Sciatic nerve (tissue), 2 donors: ENCODE results near the gene CRIP2. TPM values are rescaled to one million over a fixed set of nuclear protein-coding genes. Genes with fewer than 3 reads are reported as not detected.

Experiments used
- ATAC-seq: fragments of 200-7000 bp; cut with Tn5 transposase; one replicate; pipeline ENCODE4 v1.9.1; 2020; ENCODE audit warnings: mild to moderate bottlenecking, moderate library complexity
- DNase-seq: peaks from one replicate; pipeline ENCODE4 v3.0.0-alpha.2; 2020; ENCODE audit warnings: low spot score
- intact Hi-C: fragments of 100-400 bp; cut with DNase I; formaldehyde crosslinking; loops from one replicate; pipeline ENCODE4 v1.14.2; 2022
- total RNA-seq: library from RNA; stranded (reverse); fragmentation: NEBNext Ultra II Directional; extraction: Animal tissue kit (Norgen Biotek cat#: 25700); gene quantifications from one replicate; pipeline ENCODE4 v1.2.1, GENCODE V29; 2021
- donor health status: DM: no; HTN: no; CAD: no.
- donor health status: DM: no; HTN: no; CAD: no.

CRIP2 gene
- 172 TPM for total RNA-seq

- no peak for ATAC-seq
- no peak for DNase-seq
- intact Hi-C loops: no loop called here
Observed at GRCh38 chr14:105474483-105475268, at the start of gene CRIP2. TSS of gene CRIP2 (plus strand) at chr14:105474821. CDS start at chr14:105474863, 42 bp downstream.

- DNase-seq (no peak), ATAC-seq (no peak)
- intact Hi-C loops: no loop called here
Observed at GRCh38 chr14:105424861-105425260, 49.8 kb upstream of the CRIP2 start.

GRCh38 chr14:105425823-105426247 lies 48.8 kb upstream of the CRIP2 start:
- DNase-seq (no peak), ATAC-seq (no peak)
- intact Hi-C loops: no loop called here

GRCh38 chr14:105426416-105427130 lies 48.0 kb upstream of the CRIP2 start:
- intact Hi-C loops: no loop called here
- no peak for DNase-seq
- no peak for ATAC-seq

- ATAC-seq: no peak
- no peak for DNase-seq
- intact Hi-C loops: no loop called here
Observed at GRCh38 chr14:105427412-105427811, 47.2 kb upstream of the CRIP2 start.

- ATAC-seq (no peak), DNase-seq (no peak)
- intact Hi-C loops: no loop called here
Observed at GRCh38 chr14:105427936-105428485, 46.6 kb upstream of the CRIP2 start.

- DNase-seq: no peak
- no peak for ATAC-seq
- intact Hi-C loops: no loop called here
Observed at GRCh38 chr14:105430042-105430441, 44.6 kb upstream of the CRIP2 start.

GRCh38 chr14:105430565-105430964 lies 44.1 kb upstream of the CRIP2 start:
- intact Hi-C loops: no loop called here
- ATAC-seq (no peak), DNase-seq (no peak)

- DNase-seq: no peak
- intact Hi-C loops: no loop called here
- ATAC-seq: no peak
Observed at GRCh38 chr14:105431256-105431655, 43.4 kb upstream of the CRIP2 start.

- DNase-seq (no peak), ATAC-seq (no peak)
- intact Hi-C loops: no loop called here
Observed at GRCh38 chr14:105432657-105433056, 42.0 kb upstream of the CRIP2 start.

GRCh38 chr14:105433161-105433605 lies 41.4 kb upstream of the CRIP2 start:
- DNase-seq (no peak), ATAC-seq (peak; percentile 39)
- intact Hi-C loops: no loop called here

- ATAC-seq (no peak), DNase-seq (no peak)
- intact Hi-C loops: no loop called here
Observed at GRCh38 chr14:105436402-105436801, 38.2 kb upstream of the CRIP2 start.

- intact Hi-C loops: no loop called here
- ATAC-seq (peak; percentile 7), DNase-seq (no peak)
Observed at GRCh38 chr14:105436891-105437722, 37.5 kb upstream of the CRIP2 start.

- no peak for ATAC-seq
- DNase-seq: no peak
- intact Hi-C loops: no loop called here
Observed at GRCh38 chr14:105437723-105438500, 36.7 kb upstream of the CRIP2 start.

- ATAC-seq (no peak), DNase-seq (no peak)
- intact Hi-C loops: no loop called here
Observed at GRCh38 chr14:105439179-105439578, 35.4 kb upstream of the CRIP2 start.

- DNase-seq (no peak), ATAC-seq (no peak)
- intact Hi-C loops: no loop called here
Observed at GRCh38 chr14:105439710-105440553, 34.7 kb upstream of the CRIP2 start.

- DNase-seq: no peak
- no peak for ATAC-seq
- intact Hi-C loops: no loop called here
Observed at GRCh38 chr14:105440554-105440900, 34.1 kb upstream of the CRIP2 start.

- intact Hi-C loops: no loop called here
- ATAC-seq (no peak), DNase-seq (no peak)
Observed at GRCh38 chr14:105440992-105441391, 33.6 kb upstream of the CRIP2 start.
